Measurements from ENCODE around the gene ZSWIM4. TPM values are rescaled to one million over a fixed set of nuclear protein-coding genes. Genes with fewer than 3 reads are reported as not detected.
"Not testable (repeated sequence)": the region's sequence is repeated elsewhere in the genome, so short reads cannot be mapped to it uniquely, and the experiment has no call there.

Gene ZSWIM4
- total RNA-seq, 1 donor from 2014 or later: 23.7 TPM

DNA sequence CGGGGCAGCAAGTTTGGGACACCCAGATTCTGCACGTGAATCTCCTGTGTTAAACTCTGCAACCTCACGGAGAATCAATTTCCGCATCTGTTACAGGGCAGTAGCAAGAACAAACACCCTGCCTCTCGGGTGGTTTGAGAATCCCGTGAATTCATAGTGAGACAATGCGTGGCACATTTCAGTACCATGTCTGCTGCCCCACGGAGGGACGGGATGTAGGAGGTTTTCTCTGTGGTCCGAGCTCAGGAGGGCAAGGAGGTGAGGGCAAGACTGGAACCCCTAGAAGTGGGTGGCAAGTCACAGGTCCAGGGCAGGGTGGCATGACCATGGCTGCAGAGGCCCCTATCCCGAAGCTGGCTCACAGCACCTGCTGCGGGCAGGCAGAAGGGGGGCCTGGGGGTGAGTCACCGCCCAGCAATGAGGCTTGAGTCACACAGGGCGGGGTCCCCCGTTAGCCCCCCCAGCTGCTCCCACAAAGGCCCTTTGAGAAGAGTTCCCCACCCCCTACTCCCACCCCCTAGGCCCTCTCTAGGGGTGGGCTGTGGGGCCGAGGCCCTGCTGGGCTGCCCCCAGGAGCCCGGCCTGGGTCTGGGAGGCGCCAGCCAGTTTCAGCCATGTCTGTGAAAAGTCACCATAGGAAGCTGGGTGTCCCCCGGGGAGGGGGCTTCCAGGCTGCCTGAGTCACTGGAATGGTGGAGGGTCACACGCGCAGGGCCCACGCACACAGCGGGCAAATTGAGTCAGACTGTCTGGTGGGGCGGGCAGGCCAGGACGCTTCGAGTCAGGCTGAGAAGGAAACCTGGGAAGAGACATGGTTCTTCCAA is 55.9 kb downstream of the ZSWIM4 start:
- DNase-seq: peak; percentile 95

- DNase-seq: not testable (repeated sequence)
Measured at GRCh38 chr19:13851734-13852114, 56.5 kb downstream of the ZSWIM4 start.

DNA sequence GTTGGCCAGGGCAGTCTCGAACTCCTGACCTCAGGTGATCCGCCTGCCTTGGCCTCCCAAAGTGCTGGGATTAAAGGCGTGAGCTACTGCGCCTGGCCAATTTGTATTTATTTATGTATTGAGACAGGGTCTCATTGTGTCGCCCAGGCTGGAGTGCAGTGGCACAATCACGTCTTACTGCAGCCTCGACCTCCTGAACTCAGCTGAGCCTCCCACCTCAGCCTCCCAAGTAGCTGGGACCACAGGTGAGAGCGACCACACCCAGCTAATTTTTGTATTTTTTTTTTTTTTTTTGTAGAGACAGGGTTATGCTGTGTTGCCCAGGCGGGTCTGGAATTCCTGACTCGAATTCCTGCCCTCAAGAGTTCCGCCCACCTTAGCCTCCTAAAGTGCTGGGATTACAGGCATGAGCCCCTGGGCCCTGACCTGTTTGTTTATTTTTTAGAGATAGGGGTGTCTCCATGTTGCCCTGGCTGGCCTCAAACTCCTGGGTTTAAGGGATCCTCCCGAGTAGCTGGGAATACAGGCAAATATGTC is 57.0 kb downstream of the ZSWIM4 start:
- not testable (repeated sequence) for DNase-seq

- no peak for DNase-seq
Measured at GRCh38 chr19:13856497-13856896, 61.3 kb downstream of the ZSWIM4 start.

DNA sequence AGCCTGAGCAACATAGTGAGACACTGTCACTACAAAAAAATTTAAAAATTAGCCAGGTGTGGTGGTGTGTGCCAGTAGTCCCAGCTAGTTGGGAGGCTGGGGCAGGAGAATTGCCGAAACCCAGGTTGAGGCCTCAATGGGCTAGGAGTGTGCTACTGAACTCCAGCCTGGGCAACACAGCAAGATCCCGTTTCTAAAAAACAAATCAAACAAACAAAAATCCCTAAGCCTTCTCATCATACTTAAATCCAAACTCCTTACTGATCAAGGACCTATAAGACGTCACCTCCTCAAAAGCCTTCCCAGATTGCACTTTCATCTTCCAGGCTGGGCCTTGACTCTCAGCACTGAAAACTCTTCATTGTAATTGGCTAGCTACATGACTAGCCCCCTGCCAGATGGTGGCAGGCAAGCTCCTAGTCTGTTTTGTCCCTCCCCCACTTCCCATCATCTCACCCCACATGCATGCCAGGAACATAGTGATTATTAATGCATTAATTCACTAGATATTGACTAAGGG is 64.2 kb downstream of the ZSWIM4 start:
- DNase-seq: peak; percentile 78

- DNase-seq: no peak
Measured at GRCh38 chr19:13860679-13861391, 65.6 kb downstream of the ZSWIM4 start.

GRCh38 chr19:13861392-13861713 is 66.1 kb downstream of the ZSWIM4 start:
- DNase-seq: peak; percentile 49

GRCh38 chr19:13861714-13862531 is 66.7 kb downstream of the ZSWIM4 start:
- peak; percentile 95 for DNase-seq

DNA sequence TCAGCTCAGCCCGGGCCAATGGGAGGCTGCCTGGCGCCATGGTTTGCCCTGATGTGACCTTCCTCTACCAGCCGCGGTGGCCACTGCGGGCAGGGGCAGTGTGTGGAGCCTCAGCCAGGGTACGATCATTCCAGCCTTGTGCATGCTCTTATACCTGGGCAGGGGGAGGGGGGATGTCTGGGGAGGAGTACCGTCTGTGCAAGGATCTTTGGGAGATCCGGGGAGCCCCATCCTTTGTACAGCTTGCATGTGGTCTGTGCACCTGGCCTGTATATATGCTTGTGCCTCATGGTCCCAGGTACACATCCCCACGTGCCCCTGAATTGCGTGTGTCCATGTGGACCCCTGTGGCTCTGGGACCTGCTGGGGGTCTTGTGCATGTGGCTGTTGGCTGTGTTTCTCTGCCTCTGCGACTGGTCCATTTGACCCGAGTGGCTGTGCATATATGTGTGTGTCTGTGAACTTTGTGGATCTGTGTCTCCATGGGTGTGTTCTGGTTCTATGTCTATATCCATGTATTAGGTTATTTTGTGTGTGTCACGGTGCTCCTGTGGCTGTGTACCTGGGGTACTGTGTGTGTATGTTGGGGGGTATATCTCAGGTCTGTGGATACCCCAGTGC is 68.9 kb downstream of the ZSWIM4 start:
- DNase-seq: no peak

DNA sequence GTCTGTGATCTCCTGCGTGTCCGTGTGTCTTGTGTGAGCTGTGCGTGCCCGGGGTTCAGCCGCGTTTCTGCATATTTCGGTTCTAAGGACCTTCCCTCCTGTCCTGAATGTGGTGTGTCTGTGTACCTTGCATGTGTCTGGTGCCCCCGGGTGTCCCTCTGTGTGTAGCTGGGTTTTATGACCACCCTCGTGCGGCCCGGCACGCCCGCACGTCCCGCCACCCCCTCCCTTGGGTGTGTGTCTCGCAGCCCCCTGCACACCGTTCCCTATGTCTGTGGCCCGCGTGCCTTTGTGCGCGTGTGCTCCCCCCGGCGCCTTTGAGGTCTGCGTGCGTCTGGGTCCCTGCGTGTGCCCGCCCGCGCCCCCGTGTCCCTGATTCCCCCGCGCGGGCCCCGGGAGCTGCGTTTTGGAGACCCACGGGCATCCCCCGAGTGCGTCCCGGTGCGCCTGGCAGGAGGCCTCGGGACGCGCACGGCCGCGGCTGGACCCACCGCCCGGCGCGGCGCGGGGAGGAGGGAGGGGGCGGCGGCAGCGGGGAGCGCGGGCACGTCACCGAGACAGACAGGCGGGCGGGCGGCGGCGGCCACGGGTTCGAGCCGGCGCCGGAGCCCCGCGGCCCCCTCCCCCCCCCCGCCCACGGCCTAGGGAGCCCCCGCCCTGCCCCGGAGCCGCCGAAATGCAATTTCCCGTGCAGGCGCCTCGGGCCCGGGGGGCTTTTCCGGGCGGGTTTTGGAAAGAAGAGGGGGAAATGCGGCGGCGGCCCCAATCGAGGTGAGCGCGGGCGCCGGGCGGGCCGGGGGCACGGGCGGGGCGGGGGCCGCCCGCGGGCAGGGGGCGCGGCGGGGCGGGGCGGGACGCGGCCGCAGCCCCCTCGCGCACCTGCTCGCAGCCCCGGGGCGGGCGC is 69.7 kb downstream of the ZSWIM4 start:
- no peak for DNase-seq

- DNase-seq: peak; percentile 38
Measured at GRCh38 chr19:13865571-13866462, 70.6 kb downstream of the ZSWIM4 start.

- no peak for DNase-seq
Measured at GRCh38 chr19:13866463-13867046, 71.3 kb downstream of the ZSWIM4 start.

GRCh38 chr19:13868663-13869062 is 73.4 kb downstream of the ZSWIM4 start:
- no peak for DNase-seq

DNA sequence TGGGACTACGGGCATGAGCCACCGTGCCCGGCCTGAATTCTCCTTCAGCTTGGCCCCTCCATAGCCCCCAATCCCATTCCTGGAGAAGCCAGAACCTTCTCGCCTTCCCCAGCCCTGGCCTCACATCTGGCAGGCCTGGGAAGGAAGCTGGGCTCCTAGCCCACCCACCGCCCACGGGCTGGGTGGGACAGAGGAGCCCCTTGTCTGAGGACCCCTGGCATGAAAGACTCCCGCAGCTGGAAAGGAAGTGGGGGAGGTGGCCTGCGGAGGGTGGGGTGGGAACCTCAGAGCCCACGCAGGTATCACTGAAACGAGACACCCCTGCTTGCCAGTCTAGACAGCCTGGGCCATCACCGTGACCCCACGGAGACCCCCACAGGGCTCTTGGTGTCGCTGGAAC is 74.0 kb downstream of the ZSWIM4 start:
- DNase-seq: no peak

GRCh38 chr19:13870873-13871272 is 75.6 kb downstream of the ZSWIM4 start:
- no peak for DNase-seq

DNA sequence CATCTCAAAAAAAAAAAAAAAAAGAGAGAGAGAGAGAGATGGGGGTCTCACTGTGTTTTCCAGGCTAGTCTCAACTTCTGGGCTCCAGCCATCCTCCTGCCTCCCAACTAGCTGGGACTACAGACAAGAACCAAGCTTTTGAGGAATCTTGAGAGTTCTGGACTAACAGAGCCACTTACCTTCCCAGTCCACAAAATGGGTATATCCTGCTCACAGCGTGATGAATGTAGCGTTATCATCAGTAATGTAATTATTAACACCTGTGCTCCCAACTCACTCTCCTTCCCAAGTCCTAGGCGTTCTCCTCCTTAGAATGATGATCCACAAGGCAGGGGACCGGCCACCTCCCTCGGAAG is 77.1 kb downstream of the ZSWIM4 start:
- DNase-seq: no peak

DNA sequence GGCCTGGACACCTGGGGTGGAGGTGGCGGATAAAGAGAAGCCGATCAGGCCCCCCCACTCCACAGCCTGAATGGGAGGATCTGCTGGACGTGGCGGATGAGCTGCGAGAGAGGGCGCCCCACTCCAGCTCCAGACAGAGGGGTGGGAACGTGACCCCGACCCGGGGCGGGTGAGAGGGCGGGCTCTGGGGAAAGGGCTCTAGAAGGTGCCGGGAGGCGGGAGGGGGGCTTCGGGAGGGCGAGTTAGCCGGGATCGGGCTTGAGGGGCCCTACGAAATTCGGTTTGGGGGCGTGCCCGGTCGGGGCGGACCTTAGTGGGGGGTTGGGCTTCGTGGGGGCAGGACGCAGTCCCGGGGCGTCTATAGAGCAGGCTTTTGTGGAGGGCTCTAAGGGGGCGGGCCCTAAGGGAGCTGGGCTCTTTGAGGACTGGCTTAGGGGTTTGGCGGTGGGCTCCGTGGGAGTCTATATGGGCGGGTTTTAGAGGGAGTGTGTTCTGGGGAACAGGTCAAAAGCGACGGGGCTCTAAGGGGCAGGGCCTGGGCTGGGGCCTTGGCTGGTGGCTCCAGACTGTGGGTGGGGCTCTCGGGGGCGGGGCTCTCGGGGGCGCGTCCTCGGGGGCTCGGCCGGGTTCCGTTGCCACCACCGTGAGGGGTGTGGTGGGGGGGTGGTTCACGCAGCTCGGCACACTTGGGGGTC is 77.6 kb downstream of the ZSWIM4 start:
- peak; percentile 46 for DNase-seq

DNA sequence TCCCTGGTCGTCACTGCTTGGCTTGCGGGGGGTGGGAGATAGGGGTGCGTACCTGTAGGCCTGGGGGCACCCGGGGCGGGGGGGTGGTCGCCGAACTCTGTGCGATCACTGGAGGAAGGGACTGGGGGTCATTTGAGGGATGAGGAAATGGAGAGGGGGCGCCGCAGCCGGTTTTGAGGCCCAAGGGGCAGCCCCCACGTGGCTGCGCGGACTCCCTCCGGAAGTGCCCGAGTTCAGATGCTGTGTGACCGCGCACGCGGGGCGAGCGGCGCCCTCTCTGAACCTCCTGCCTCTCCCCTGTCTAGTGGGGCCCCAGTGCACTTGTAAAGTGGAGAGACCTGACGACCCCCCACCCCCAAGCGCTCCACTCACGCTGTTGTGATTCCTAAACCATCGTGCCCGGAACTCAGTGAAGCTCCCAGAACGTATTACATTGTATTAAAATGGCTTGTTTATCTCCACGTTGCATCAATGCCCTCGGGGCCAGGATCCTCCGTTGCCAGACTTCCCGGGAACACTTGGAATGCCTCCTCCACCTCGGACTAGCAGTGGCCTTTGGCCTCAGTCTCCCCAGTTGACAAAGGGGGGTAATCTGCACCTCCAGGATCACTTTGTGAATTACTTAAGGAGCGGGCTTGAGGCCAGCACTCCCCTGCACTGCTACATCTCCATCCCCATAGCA is 78.7 kb downstream of the ZSWIM4 start:
- DNase-seq: no peak

DNA sequence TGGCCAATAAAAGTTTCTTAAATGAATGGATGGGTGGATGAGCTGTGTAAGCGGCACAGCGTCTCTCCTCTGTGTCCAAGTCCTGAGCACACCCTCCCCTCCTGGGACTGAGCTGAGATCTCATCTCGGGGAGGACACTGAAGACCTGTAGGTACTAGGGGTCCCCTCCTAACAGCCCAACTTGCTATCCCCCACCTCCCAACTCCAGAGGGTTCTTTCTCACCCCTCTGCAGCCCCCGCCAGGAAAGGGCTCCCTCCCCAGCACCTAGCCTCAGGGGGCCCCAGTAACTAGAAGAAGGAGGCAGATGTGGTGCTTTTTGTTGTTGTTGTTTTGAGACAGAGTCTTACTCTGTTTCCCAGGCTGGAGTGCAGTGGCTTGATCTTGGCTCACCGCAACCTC is 80.6 kb downstream of the ZSWIM4 start:
- DNase-seq: no peak

Data from dermis blood vessel endothelial cell (primary cell).